AG04450 (cell line): ENCODE measurements around the gene MCFD2. TPM values are rescaled to one million over a fixed set of nuclear protein-coding genes. Genes with fewer than 3 reads are reported as not detected.

Experiments
- CTCF ChIA-PET: fragments of 300-600, 350-600 bp; formaldehyde crosslinking; extraction: SDS; loops from one replicate; lab custom pipeline; 2022; ENCODE audit warnings: antibody characterized with exemption, inconsistent platforms; lab: Charles Lee
- POLR2A ChIA-PET: fragments of 350-600 bp; formaldehyde crosslinking; extraction: SDS; loops from one replicate; lab custom pipeline; 2021; ENCODE audit warnings: antibody characterized with exemption, inconsistent platforms; lab: Yijun Ruan, JAX
- DNase-seq: peaks from one replicate; pipeline ENCODE4 v3.0.0-alpha.2; 2011; ENCODE audit warnings: low read depth, low spot score
- H3K27ac ChIP-seq: one replicate; pipeline ENCODE4 v1.5.1; 2012; ENCODE audit warnings: low read depth, low read length, control low read depth
- H3K27me3 ChIP-seq: one replicate; pipeline ENCODE4 v1.6.0; 2012; ENCODE audit warnings: low read length; ENCODE audit not compliant: control insufficient read depth, insufficient read depth
- H3K4me3 ChIP-seq: 2 replicates; pipeline ENCODE4 v1.5.1; 2011; ENCODE audit warnings: mild to moderate bottlenecking, low read depth, low read length, control low read depth
- H3K9me3 ChIP-seq: 2 replicates; pipeline ENCODE4 v1.5.1; 2012; ENCODE audit warnings: low read length; ENCODE audit not compliant: control insufficient read depth, insufficient read depth
- polyA plus RNA-seq: library from polyadenylated mRNA; depleted of rRNA; stranded (reverse); fragments of >200 nt; gene quantifications from 2 replicates; pipeline ENCODE4 v1.2.3, GENCODE V29; 2011
- TF ChIP-seq, protein P1 (sequence below): IDR thresholded peaks from 2 replicates; pipeline ENCODE4 v1.5.1; 2011; ENCODE audit warnings: low read depth, low read length, control low read depth, inconsistent platforms

Gene MCFD2
- polyA plus RNA-seq, 1 experiment: 231 TPM

DNA sequence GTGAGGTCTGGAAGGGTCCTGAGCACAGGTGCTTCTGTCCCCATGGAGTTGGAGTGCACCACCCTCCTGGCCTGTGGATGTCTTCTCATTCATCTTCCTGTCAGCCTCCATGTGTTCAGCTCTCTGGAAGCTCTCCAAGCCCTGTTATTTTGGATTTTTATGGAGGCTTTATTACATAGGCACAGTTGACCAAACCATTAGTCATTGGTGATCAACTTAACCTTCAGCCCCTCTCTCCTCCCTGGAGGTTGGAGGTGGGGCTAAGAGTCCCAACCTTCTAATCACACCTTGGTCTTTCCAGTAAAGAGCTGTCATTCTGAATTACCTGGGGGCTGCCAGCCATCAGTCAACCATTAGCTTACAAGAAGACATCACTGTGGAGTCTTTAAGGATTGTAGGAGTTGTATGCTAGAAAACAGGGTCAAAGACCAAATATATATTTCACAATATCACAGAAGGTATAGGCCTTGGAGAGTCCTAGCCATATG lies 7.5 kb upstream of the MCFD2 start:
- Histone ChIP-seq H3K27ac (no peak overlapping the region), H3K9me3 (peaks cover 17% of the 10 kb centered on the region), H3K27me3 (no peaks in the 10 kb centered on the region), H3K4me3 (no peak overlapping the region)
- TF ChIP-seq, protein P1, sequence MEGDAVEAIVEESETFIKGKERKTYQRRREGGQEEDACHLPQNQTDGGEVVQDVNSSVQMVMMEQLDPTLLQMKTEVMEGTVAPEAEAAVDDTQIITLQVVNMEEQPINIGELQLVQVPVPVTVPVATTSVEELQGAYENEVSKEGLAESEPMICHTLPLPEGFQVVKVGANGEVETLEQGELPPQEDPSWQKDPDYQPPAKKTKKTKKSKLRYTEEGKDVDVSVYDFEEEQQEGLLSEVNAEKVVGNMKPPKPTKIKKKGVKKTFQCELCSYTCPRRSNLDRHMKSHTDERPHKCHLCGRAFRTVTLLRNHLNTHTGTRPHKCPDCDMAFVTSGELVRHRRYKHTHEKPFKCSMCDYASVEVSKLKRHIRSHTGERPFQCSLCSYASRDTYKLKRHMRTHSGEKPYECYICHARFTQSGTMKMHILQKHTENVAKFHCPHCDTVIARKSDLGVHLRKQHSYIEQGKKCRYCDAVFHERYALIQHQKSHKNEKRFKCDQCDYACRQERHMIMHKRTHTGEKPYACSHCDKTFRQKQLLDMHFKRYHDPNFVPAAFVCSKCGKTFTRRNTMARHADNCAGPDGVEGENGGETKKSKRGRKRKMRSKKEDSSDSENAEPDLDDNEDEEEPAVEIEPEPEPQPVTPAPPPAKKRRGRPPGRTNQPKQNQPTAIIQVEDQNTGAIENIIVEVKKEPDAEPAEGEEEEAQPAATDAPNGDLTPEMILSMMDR: no peak
- POLR2A ChIA-PET: no interaction called here
- CTCF ChIA-PET: interaction anchor here (0.6 kb wide), 2 partner anchors 296 to 1677 kb away, joined by 3 to 6 read pairs; no protein-coding TSS in a partner anchor
- no peak for DNase-seq

- H3K9me3 ChIP-seq: peaks cover 14% of the 10 kb centered on the region
- no peaks in the 10 kb centered on the region for H3K27me3 ChIP-seq
- ChIA-PET POLR2A (no interaction called here), CTCF (interaction anchor here (0.6 to 6.4 kb wide), 3 partner anchors 296 to 1677 kb away, joined by 3 to 52 read pairs (median 6); no protein-coding TSS in a partner anchor)
- no peak overlapping the region for H3K4me3 ChIP-seq
- no peak overlapping the region for H3K27ac ChIP-seq
- TF ChIP-seq, protein P1: no peak
- DNase-seq: no peak
Measured at GRCh38 chr2:46922606-46923005, 7.0 kb upstream of the MCFD2 start.

- no peaks in the 10 kb centered on the region for H3K27me3 ChIP-seq
- H3K4me3 ChIP-seq: no peak overlapping the region
- H3K27ac ChIP-seq: no peak overlapping the region
- ChIA-PET POLR2A (no interaction called here), CTCF (interaction anchor here (0.6 to 6.4 kb wide), 2 partner anchors 295 to 402 kb away, joined by 3 to 52 read pairs; no protein-coding TSS in a partner anchor)
- TF ChIP-seq, protein P1: no peak
- DNase-seq: no peak
- H3K9me3 ChIP-seq: peaks cover 10% of the 10 kb centered on the region
Measured at GRCh38 chr2:46921676-46922448, 6.3 kb upstream of the MCFD2 start.

GRCh38 chr2:46917628-46918027 lies 2.0 kb upstream of the MCFD2 start:
- Histone ChIP-seq H3K9me3 (peaks cover 2% of the 10 kb centered on the region; the same call in 1 of the 2 replicates), H3K27me3 (no peaks in the 10 kb centered on the region), H3K27ac (no peak overlapping the region), H3K4me3 (no peak overlapping the region)
- POLR2A ChIA-PET: no interaction called here
- DNase-seq: no peak
- TF ChIP-seq, protein P1: no peak
- CTCF ChIA-PET: interaction anchor here (1.0 to 6.4 kb wide), 6 partner anchors 8 to 406 kb away, joined by 3 to 52 read pairs (median 12); no protein-coding TSS in a partner anchor
